Nephron (organoid): ENCODE measurements around the gene RIPOR1.

Experiments
- H3K27ac Mint-ChIP-seq, 3 experiments: 2 replicates each; pipeline ENCODE4 v1.8.0; 2020; ENCODE audit warnings: mixed read lengths in 3 of 3, mild to moderate bottlenecking in 2 of 3, moderate library complexity in 1 of 3
- H3K27me3 Mint-ChIP-seq: 2 replicates; pipeline ENCODE4 v1.8.0; 2021; ENCODE audit warnings: low read depth, mild to moderate bottlenecking, moderate library complexity, mixed read lengths
- H3K36me3 Mint-ChIP-seq: 2 replicates; pipeline ENCODE4 v1.8.0; 2020; ENCODE audit warnings: low read depth, mixed read lengths
- H3K4me1 Mint-ChIP-seq: 2 replicates; pipeline ENCODE4 v1.8.0; 2020; ENCODE audit warnings: mixed read lengths
- H3K4me3 Mint-ChIP-seq, 3 experiments: 2 replicates each; pipeline ENCODE4 v1.8.0; 2020; ENCODE audit warnings: mild to moderate bottlenecking in 3 of 3, mixed read lengths in 3 of 3, moderate library complexity in 2 of 3
- H3K9me3 Mint-ChIP-seq: 2 replicates; pipeline ENCODE4 v1.8.0; 2020; ENCODE audit warnings: mixed read lengths
- CTCF ChIP-seq, 3 experiments: fragments of 200-600 bp; sonication (generic); IDR thresholded peaks; one replicate each; pipeline ENCODE4 v1.5.0; 2021; ENCODE audit warnings: antibody characterized with exemption in 3 of 3; ENCODE audit not compliant: unreplicated experiment in 3 of 3

Gene RIPOR1

GRCh38 chr16:67562918-67563707 lies 34.5 kb downstream of the RIPOR1 start:
- no peak for TF ChIP-seq CTCF (IDR thresholded peaks at IDR 0.05; ENCODE audit: unreplicated experiment in 3 of 3)
- Mint-ChIP-seq H3K9me3 (no peaks in the 10 kb centered on the region), H3K4me3 (peak overlapping the region; percentile 86 to 98 (median 92)), H3K36me3 (peaks cover 3% of the 10 kb centered on the region), H3K27me3 (no peaks in the 10 kb centered on the region), H3K4me1 (peaks cover 26% of the 10 kb centered on the region), H3K27ac (peak overlapping the region; percentile 95 to 98 (median 96))

- Mint-ChIP-seq H3K9me3 (no peaks in the 10 kb centered on the region), H3K27me3 (no peaks in the 10 kb centered on the region), H3K4me3 (peak overlapping the region; percentile 86 to 98 (median 92)), H3K27ac (peak overlapping the region; percentile 95 to 98 (median 96)), H3K36me3 (peaks cover 3% of the 10 kb centered on the region), H3K4me1 (peaks cover 26% of the 10 kb centered on the region)
- TF ChIP-seq CTCF (IDR thresholded peaks at IDR 0.05; ENCODE audit: unreplicated experiment in 3 of 3), result no peak
Measured at GRCh38 chr16:67563708-67564468, 35.3 kb downstream of the RIPOR1 start.

- no peaks in the 10 kb centered on the region for H3K9me3 Mint-ChIP-seq
- H3K4me3 Mint-ChIP-seq, result peak overlapping the region; percentile 35 to 64 (median 49)
- H3K36me3 Mint-ChIP-seq, result peaks cover 3% of the 10 kb centered on the region
- H3K4me1 Mint-ChIP-seq, result peaks cover 26% of the 10 kb centered on the region
- TF ChIP-seq CTCF (IDR thresholded peaks at IDR 0.05; ENCODE audit: unreplicated experiment in 3 of 3), result no peak
- H3K27ac Mint-ChIP-seq, result no peak overlapping the region
- H3K27me3 Mint-ChIP-seq, result no peaks in the 10 kb centered on the region
Measured at GRCh38 chr16:67565470-67566100, 37.0 kb downstream of the RIPOR1 start.

- no peaks in the 10 kb centered on the region for H3K9me3 Mint-ChIP-seq
- no peak overlapping the region for H3K27ac Mint-ChIP-seq
- H3K4me1 Mint-ChIP-seq, result peaks cover 10% of the 10 kb centered on the region
- TF ChIP-seq CTCF (IDR thresholded peaks at IDR 0.05; ENCODE audit: unreplicated experiment in 3 of 3), result no peak
- H3K27me3 Mint-ChIP-seq, result no peaks in the 10 kb centered on the region
- H3K36me3 Mint-ChIP-seq, result peaks cover 48% of the 10 kb centered on the region
- no peak overlapping the region for H3K4me3 Mint-ChIP-seq
Measured at GRCh38 chr16:67571464-67571863, 42.8 kb downstream of the RIPOR1 start.

- Mint-ChIP-seq H3K4me3 (no peak overlapping the region), H3K9me3 (no peaks in the 10 kb centered on the region), H3K4me1 (peaks cover 8% of the 10 kb centered on the region), H3K27me3 (no peaks in the 10 kb centered on the region), H3K27ac (no peak overlapping the region), H3K36me3 (peaks cover 53% of the 10 kb centered on the region)
- no peak for TF ChIP-seq CTCF (IDR thresholded peaks at IDR 0.05; ENCODE audit: unreplicated experiment in 3 of 3)
Measured at GRCh38 chr16:67571981-67572431, 43.4 kb downstream of the RIPOR1 start.
